Activated CD4-positive, alpha-beta T cell treated with anti-CD3 and anti-CD28 coated beads, Interleukin-2, amount 50 U/mL, for 16 hours (primary cell): Measurements from ENCODE around the gene GNAQ.

Source experiments
- DNase-seq: peaks from one replicate; pipeline ENCODE4 v3.0.0-alpha.2; 2020

Gene GNAQ

DNA sequence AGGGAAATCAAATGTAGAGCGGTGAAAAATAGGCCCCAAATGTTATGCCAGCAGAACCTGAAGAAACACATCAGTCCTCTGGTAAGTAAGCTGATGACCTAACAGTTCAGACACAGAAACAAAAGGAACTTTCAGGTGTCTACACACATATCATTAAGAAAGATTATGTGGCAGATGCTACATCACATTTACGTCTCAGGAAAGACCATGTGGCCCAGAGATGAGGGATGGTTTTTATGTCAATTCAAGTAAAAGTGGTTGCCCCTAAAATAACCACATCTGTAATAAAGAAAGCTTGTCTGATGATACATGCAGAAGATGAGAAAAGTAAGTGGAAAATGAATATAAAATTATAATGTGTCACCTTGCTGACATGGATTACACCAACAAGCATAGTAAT, 31.4 kb downstream of the GNAQ start:
- DNase-seq = no peak

GRCh38 chr9:77999231-77999631, 32.4 kb downstream of the GNAQ start:
- no peak for DNase-seq

DNA sequence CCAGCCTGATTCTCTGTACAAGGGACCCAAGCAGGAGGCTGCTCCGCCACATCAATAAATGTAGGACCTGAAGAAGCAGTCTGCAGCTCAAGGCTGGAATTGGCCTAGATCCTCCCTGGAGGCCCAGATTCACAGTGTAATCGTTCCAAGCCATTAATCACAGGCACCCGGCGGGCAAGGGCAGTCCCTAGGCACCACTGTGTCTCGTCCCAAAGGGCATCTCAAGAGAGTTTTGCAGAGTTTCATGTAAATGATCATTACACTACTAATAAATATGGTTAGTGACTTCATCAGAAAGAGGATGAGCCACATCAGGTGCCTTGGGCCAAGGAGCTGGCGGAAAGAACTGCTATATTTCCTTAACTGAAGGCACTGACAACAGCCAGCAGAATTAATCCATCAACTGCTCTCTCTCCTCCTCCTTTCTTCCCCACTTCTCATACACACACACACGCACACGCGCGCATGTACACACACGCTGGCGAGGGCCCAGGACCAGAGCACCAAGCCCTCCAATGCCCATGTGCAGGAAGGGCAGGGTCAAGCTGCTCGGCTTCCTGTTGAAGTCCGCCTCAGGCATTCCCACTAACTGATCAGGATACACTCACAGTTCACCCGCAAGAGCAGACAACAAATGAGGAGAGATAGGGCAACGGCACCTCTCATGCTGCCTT, 33.9 kb downstream of the GNAQ start:
- DNase-seq = no peak

- no peak for DNase-seq
These were observed 34.9 kb downstream of the GNAQ start for GRCh38 chr9:77996696-77997095.

DNA sequence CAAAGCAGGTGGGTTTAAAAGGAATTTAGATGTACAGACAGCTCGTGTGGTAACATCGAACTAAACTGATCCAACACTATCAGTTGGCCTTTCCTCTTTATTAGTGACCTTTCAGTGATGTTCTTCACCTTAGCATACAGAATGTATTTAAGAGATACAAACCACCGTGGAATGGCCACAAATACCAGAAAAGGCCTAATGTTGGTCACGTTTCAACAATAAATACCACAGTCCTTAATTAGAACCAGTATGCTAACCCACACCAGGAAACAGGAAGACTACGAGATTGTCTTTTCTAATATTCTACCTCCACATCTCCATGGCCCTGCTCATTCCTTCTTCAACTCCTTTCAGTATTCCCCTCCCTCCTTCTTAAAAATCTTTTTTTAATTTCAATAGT, 40.4 kb downstream of the GNAQ start:
- DNase-seq = no peak

GRCh38 chr9:77989909-77990308, 41.7 kb downstream of the GNAQ start:
- no peak for DNase-seq

DNA sequence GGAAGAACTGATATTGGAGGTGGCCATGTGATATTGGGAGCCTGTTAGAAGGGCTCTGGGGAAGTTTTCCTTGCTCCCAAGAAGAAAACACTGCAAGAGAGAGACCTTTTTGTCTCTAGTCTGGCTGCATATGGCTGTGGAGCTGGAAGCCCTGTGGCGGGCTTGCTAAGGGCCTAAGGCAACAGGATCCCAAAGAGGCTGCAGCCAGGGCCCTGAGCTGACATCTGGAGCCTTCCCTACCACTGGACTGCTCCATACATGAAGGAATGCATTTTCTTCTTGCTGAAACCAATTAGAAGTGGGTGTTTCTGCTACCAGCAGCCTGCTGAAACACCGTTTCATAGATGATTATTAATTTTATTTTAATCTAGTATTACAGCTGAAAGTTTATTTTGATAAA, 42.2 kb downstream of the GNAQ start:
- DNase-seq = no peak

- no peak for DNase-seq
These were observed 43.0 kb downstream of the GNAQ start for GRCh38 chr9:77988630-77989029.

GRCh38 chr9:77987880-77988525, 43.6 kb downstream of the GNAQ start:
- no peak for DNase-seq

- DNase-seq = no peak
These were observed 44.4 kb downstream of the GNAQ start for GRCh38 chr9:77987081-77987656.

DNA sequence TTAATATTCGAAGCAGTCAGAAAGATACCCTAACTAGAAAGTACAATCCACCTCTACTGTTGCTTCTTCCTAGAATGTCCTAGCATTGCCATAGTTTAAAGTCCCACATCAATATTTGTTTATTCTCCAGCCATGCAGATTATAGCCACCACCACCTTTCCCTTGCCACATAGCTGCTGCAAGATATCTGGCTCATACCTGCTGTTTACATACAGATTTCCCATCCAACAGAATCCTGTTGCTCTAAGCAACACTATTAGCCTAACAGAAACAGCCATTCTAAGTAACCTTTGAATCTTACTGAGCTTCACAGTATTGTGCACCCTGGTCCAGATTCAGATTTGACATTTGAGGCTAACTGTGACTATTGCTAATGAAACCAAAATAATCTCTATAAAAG, 45.6 kb downstream of the GNAQ start:
- DNase-seq = no peak

DNA sequence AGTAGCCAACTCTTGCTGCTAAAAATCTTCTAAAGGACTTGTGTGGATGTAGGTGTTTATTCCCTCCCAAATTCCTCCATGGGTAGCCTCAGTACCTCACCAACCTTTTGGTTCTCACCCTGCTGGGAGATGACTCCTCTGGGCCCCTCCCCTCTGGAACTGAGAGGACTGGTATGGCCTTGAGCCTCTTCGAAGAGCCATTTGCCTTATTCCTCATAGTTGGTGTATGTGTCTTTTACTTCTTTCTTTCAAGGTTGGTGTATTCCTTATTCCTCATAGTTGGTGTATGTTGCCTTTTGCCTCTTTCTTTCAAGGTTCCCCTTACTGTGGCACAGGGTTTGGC, 48.3 kb downstream of the GNAQ start:
- DNase-seq = no peak

DNA sequence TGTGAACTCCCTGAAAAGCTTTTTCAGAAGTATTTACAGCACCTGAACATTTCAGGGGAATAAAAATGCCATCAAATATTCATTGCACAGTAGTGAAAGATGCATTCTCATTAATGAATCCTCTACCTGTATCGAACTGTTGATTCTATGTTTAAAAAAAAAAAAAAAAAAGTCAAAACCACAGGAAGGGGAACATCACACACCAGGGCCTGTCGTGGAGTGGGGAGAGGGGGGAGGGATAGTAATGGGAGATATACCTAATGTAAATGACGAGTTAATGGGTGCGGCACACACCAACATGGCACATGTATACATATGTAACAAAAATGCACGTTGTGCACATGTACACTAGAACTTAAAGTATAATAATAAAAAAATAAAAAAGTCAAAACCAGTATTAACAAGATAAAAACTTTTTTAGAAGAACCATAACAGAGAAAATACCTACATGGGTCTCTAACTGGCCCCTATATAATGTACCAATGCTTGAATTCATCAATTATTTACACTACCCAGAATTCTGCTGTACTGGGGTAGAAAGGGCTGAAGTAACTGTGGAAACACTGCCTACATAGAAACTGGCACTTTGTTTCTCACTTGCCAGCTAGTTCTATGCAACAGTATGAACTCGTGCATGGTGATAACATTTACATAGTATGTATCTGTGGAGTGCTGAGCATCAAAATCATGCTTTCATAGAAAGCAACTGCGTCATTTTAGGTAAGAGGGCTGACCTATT, 48.9 kb downstream of the GNAQ start:
- DNase-seq = no peak

- DNase-seq = no peak
These were observed 49.7 kb downstream of the GNAQ start for GRCh38 chr9:77981907-77982306.

- DNase-seq = no peak
These were observed 50.3 kb downstream of the GNAQ start for GRCh38 chr9:77981332-77981731.

DNA sequence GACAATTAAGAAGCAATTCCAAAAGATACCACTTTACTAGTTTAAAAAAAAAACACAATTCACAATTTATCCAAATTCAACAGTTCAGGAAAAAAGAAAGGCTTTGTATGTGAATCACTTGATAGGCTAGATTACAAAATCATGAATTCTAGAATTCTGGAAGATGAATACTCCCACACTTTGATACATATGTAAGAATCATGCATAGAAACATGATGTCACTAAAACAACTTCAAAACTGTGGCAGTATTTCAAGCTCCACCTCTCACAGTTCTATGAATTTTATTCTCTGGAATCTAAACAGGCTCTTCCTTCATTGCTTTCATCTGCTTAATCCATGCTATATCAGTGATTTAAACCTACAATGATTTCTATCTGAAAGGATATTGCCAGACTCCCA, 51.0 kb downstream of the GNAQ start:
- DNase-seq = no peak

DNA sequence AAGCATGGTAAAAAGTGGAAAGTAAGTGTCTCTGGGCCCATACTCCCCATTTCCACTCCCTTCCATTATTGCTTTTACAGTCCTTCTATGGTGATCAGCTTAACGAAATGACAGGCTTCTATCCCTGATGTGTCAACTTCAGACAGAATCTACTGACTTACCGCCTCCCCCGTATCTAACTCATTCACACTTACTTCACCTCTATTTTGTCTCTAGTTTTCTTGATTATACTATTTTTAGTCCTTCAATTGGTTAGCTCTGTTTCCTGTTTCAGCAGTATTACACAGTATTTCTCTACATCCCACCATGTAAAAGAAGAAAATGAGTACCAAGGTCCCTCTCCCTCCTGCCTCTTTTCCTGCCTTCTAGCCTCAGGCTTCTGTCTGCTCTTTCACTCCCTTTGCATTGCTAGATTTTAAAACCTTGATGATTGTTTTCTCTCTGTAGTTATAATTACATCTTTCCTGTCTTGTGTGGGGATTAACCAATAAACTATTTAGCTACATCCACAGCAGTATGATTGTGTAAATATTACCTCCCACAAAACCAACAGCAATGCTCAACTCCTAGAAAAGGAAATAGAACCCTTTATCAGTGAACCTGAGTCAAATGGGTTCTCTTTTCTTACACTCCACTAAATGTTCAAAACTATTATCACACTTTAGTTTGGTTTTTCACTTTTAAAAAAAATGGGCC, 53.4 kb downstream of the GNAQ start:
- DNase-seq = peak; percentile 48

GRCh38 chr9:77977210-77977611, 54.4 kb downstream of the GNAQ start:
- DNase-seq = peak; percentile 47

GRCh38 chr9:77975806-77976205, 55.8 kb downstream of the GNAQ start:
- DNase-seq = no peak

DNA sequence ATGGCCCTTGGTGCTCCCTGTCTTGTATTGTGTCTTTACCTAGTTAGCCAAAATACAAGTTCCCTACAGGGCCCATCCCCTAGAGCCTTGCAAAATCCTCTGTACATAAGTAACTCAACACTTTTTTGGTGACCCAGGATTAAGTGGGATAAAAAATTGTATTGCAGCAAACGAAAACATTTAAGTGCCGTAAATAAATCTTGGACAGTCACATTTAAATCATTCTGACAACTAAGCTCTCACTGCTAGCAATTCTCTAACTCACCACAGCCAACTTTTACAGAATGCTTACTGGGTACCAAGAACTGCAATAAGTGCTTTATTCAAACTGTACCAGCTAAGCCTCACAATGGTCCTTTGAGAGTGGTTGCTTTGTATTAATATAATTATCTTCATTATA, 56.6 kb downstream of the GNAQ start:
- no peak for DNase-seq

GRCh38 chr9:77974434-77974833, 57.2 kb downstream of the GNAQ start:
- DNase-seq = no peak

- DNase-seq = no peak
These were observed 62.5 kb downstream of the GNAQ start for GRCh38 chr9:77969083-77969482.

DNA sequence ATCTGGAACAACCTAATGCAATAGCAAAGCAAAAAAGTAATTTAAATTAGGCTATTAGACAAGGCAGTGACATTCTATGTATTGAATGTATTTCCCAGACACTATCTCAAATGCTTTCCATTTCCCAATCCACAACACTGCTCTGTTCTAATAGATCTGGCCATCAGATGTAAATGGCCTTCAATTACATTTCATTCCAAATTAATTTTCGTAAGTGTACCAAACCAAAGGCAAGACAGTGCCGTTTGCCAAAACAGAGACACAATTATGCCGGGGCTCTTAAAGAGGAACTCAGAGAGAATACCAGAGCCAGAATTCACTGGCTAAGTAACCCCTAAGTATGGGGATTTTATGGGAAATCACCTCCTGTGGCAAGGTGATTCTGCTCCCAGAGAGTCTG, 63.1 kb downstream of the GNAQ start:
- DNase-seq = no peak
